Stomach smooth muscle (tissue), 2 donors: ENCODE results near the gene FANCC.

Experiments
- H3K27ac ChIP-seq: one replicate; pipeline ENCODE4 v1.7.0; 2013; ENCODE audit warnings: mild to moderate bottlenecking, low read length, inconsistent platforms
- H3K27me3 ChIP-seq, 2 donors: one replicate each; pipeline ENCODE4 v1.7.0; 2013; ENCODE audit warnings: low read length in 2 of 2; ENCODE audit not compliant: insufficient read depth in 2 of 2, control insufficient read depth in 1 of 2
- H3K36me3 ChIP-seq, 2 donors: one replicate each; pipeline ENCODE4 v1.7.0; 2013; ENCODE audit warnings: low read length in 2 of 2; ENCODE audit not compliant: control insufficient read depth in 2 of 2, insufficient read depth in 2 of 2
- H3K4me1 ChIP-seq: one replicate; pipeline ENCODE4 v1.7.0; 2013; ENCODE audit warnings: low read length; ENCODE audit not compliant: control insufficient read depth, insufficient read depth
- H3K4me3 ChIP-seq, 2 donors: one replicate each; pipeline ENCODE4 v1.7.0; 2013; ENCODE audit warnings: low read length in 2 of 2
- H3K9ac ChIP-seq, 2 donors: one replicate each; pipeline ENCODE4 v1.7.0; 2013; ENCODE audit warnings: low read length in 2 of 2, mild to moderate bottlenecking in 1 of 2
- H3K9me3 ChIP-seq, 2 donors: one replicate each; pipeline ENCODE4 v1.7.0; 2013; ENCODE audit warnings: low read length in 2 of 2; ENCODE audit not compliant: control insufficient read depth in 2 of 2
- donor health status: healthy.
- donor health status: Pancreatic carcinoma.

Gene FANCC

DNA sequence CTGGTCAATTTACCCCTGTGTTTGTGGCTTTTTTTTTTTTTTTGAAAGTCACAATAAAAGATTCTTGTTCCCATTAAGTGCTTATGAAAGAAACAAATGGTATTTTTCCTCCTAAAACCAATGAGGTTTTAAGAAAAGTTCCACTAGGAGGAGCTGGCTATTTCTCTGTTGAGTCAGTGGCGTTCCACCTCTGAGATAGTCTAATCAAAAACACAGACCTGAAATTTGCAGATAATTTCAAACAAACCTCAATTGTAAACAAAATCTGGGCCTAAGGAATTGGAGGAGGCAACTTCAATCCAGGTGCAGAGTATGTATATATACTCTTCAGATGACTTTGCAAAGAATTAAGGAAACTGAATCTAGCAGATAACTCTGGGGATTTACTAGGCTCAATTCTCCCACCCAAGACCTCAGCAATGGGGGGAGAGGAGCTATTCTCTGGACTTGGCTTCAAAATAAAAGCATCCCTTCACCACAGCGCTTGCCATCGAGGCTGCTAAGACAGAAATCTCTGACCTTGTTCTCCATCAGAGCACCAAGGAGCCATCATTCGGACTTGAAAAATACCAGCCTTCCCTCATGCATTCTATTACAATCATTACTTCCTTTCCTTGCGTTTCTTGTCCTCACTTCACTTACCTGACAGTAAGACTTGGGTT, 52.4 kb downstream of the FANCC start:
- no peaks in the 10 kb centered on the region for H3K27me3 ChIP-seq
- no peak overlapping the region for H3K27ac ChIP-seq
- H3K4me1 ChIP-seq = no peaks in the 10 kb centered on the region
- no peak overlapping the region for H3K9ac ChIP-seq
- H3K4me3 ChIP-seq = no peak overlapping the region
- no peaks in the 10 kb centered on the region for H3K9me3 ChIP-seq
- H3K36me3 ChIP-seq = no peaks in the 10 kb centered on the region

DNA sequence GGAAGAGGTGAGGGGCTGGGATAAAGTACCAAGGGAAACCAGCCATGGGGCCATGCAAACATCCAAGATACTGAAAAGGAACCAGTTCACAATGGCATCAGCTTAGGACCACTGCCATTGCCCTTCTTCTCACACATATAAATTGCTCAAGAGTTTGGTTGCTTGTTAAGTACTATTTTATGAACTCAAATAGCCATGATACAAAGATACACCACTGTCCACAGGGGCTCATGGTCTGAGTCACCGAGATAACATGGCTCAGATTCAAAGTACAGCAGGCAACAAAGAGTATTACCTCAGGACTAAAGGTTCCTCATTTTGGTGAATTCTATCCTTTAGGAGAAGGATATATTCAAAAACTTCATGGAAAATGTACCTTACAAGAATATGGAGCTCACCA, 55.6 kb downstream of the FANCC start:
- Histone ChIP-seq H3K27ac (no peak overlapping the region), H3K4me3 (no peak overlapping the region), H3K9ac (no peak overlapping the region), H3K9me3 (no peaks in the 10 kb centered on the region), H3K4me1 (no peaks in the 10 kb centered on the region), H3K36me3 (no peaks in the 10 kb centered on the region), H3K27me3 (no peaks in the 10 kb centered on the region)

DNA sequence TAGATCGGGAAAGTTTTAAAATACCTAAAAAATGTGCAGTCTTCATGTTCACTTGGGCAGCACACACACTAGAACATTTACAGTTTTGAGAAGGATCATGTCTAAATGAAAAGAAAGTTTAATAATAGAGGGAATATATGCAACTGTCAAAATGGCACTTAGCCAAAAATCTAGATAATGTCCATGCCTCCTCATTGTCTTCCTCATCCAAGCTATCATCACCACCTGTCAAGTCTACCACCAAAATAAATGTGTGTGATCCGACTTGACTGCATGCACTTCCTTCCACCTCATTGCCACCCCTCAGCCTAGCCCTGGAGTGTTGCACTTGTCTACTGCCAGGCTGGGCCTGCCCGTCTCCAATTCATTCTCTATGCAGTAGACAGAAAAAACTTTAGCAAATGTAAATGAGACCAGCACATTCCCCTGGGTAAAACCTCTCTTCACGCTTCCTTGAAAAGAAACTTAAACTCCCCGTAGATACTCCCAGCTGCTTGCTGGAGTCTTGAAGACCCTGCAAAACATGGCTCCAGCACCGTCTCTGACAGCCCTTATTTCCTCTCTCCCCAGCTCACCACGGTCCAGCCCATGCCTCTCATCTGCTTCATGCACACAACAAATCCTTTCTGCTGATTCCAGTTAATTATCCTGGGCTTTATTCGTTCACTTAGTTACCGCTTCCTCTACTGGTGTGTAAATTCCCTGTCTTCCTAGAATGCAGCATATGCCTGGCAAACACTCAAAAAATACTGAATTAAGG, 66.9 kb downstream of the FANCC start:
- peaks cover 0 to 9% of the 10 kb centered on the region in 2 donors for H3K36me3 ChIP-seq
- H3K27ac ChIP-seq = no peak overlapping the region
- no peaks in the 10 kb centered on the region for H3K27me3 ChIP-seq
- no peaks in the 10 kb centered on the region for H3K9me3 ChIP-seq
- H3K9ac ChIP-seq = no peak overlapping the region
- no peaks in the 10 kb centered on the region for H3K4me1 ChIP-seq
- no peak overlapping the region for H3K4me3 ChIP-seq

DNA sequence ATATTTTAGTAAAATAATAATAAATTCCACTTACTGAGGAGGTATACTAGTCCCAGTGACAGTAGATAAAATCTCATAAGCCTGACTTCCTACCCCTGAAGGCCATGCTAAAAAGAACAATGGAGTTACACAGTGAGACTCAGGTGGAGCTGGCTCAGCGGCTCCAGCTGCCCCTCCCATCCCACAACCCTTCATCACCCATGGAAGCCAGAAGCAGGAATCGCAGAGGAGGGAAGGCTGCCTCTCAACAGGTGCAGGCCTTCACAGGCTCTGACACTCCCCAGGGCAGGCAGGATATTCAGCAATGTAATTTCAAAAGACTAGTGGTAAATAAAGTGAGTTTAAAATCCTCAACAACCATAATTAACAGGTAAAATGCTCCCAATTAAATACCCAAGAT, 67.5 kb downstream of the FANCC start:
- Histone ChIP-seq H3K27me3 (no peaks in the 10 kb centered on the region), H3K9ac (no peak overlapping the region), H3K4me1 (no peaks in the 10 kb centered on the region), H3K9me3 (no peaks in the 10 kb centered on the region), H3K27ac (no peak overlapping the region), H3K36me3 (peaks cover 0 to 9% of the 10 kb centered on the region in 2 donors), H3K4me3 (no peak overlapping the region)

DNA sequence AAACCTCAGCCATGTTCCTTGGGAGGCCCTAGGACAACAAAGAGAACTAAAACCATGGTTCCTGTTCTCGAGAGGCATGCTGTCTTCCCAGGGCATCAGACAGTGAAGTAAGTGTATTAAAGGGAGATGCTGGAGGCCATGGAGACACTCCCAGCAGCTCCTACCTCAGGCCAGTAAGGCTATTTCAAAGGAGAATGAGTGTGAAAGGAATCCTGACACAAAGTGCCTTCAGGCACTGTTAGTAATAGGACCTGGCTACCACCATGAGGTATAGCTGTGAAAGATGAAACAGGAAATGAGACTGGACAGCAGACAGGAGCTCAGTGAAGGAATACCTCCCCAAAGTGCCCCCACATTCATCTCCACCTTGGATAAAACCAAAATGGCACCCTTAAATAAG, 71.0 kb downstream of the FANCC start:
- Histone ChIP-seq H3K27me3 (no peaks in the 10 kb centered on the region), H3K9ac (no peak overlapping the region), H3K4me3 (no peak overlapping the region), H3K4me1 (no peaks in the 10 kb centered on the region), H3K36me3 (peaks cover 0 to 9% of the 10 kb centered on the region in 2 donors), H3K27ac (no peak overlapping the region), H3K9me3 (no peaks in the 10 kb centered on the region)

DNA sequence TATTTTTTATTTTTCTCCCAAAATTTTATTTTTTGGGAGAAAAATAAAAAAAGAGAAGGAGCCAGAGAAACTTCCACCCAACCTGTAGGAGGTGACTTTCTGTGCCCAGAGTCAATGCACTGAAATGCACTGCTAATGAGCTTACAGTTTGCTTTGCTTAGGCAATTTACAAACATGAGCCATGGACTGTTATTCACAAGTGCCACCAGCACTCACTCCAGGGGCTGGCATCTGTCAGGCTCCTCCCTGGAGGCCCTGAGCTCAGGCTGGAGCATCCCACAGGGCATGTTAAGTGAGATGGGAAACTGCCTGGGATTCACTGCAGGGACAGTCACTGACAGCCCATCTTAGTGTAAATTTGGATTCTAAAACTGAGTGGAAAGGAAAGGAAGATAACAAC, 74.9 kb downstream of the FANCC start:
- Histone ChIP-seq H3K4me3 (no peak overlapping the region), H3K27ac (no peak overlapping the region), H3K9ac (no peak overlapping the region), H3K36me3 (peaks cover 0 to 9% of the 10 kb centered on the region in 2 donors), H3K4me1 (no peaks in the 10 kb centered on the region), H3K27me3 (no peaks in the 10 kb centered on the region), H3K9me3 (no peaks in the 10 kb centered on the region)

DNA sequence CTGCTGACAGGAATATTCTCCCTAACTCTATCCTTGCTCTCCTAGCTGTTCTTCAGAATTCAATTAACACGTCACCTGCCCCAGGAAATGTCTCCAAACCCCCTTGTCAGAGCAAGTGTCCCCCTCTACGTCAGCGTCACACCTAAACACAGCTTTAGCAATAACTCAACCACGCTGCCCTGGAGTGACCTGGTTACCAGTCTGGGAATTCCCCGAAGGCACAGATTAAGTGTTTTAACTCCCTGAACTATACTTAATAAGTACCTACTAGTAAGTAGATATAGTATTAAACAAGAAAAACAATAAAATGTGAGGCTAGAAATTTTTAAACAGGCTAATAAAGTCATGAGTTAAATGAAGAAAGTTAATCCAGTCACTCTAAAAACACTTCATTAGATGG, 78.4 kb downstream of the FANCC start:
- Histone ChIP-seq H3K9me3 (no peaks in the 10 kb centered on the region), H3K36me3 (no peaks in the 10 kb centered on the region), H3K9ac (no peak overlapping the region), H3K4me3 (no peak overlapping the region), H3K4me1 (no peaks in the 10 kb centered on the region), H3K27ac (no peak overlapping the region), H3K27me3 (no peaks in the 10 kb centered on the region)

DNA sequence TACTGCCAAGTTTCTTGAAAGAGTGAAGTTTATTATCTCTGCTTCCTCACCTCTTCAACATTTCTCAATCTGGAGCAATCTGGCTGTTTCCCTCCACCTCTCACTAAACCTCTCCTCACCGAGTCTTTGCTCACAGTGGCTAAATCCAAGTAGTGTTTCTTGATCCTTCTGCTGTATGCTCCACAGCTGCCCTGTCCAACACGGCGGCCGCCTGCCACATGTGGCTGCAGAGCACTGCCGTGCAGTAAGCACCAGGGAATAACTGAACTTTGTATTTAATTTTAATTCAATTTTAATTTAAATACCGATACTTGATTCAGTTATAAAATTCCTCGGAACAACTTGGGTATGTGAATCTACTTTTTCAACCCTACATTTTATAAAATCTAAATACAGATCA, 80.2 kb downstream of the FANCC start:
- Histone ChIP-seq H3K36me3 (no peaks in the 10 kb centered on the region), H3K27ac (no peak overlapping the region), H3K27me3 (no peaks in the 10 kb centered on the region), H3K4me3 (no peak overlapping the region), H3K9me3 (no peaks in the 10 kb centered on the region), H3K9ac (no peak overlapping the region), H3K4me1 (no peaks in the 10 kb centered on the region)

DNA sequence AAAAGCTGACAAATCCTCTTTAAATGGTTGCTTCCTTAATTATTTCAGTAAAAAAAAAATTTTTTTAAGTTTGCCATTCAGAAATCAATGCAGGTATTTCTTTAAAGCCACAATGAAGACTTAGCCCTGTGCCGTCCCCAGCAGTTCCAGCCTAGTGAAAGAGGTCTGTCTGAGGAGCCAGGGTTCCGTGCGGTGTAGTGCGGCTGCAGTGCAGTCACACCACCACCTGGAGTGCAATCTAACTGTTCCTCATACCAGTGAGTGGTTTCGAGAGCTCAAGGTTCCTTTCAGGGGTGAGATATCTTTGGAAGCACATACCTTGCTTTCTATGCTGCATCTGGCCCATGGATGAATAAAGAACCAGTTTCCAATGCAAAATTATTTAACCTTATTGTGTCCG, 87.5 kb downstream of the FANCC start:
- no peak overlapping the region for H3K27ac ChIP-seq
- no peak overlapping the region for H3K4me3 ChIP-seq
- H3K4me1 ChIP-seq = no peaks in the 10 kb centered on the region
- H3K36me3 ChIP-seq = no peaks in the 10 kb centered on the region
- no peaks in the 10 kb centered on the region for H3K9me3 ChIP-seq
- H3K9ac ChIP-seq = no peak overlapping the region
- H3K27me3 ChIP-seq = no peaks in the 10 kb centered on the region

DNA sequence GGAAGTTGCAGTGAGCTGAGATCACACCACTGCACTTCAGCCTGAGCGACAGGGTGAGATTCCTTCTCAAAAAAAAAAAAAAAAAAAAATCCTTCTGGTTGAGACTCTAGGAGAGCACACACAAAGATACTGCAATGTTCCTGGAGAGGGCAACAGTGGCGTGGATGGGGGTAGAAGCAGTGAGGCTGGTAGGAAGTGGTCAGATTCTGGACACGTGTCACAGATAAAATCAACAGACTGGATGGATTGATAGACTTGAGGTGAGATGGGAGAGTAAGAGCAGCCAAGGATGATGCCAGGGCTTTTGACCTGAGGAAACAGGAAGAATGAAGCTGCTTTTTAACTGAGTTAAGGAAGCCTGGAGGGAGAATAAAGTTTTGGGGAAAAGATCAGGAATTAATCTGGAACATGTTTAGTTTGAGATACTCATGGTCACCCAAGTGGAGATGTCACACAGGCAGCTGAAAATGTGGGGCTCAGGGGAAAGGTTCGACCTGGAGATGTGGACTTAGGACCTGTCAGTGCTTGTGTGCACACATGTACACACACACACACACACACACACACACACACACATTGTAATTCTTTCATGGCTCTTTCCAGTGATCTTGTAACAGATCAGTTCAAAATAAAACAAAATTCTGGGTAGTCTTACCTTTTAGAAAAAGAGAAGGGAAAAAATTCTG, 88.1 kb downstream of the FANCC start:
- Histone ChIP-seq H3K9ac (no peak overlapping the region), H3K27ac (no peak overlapping the region), H3K9me3 (no peaks in the 10 kb centered on the region), H3K36me3 (no peaks in the 10 kb centered on the region), H3K27me3 (no peaks in the 10 kb centered on the region), H3K4me3 (no peak overlapping the region), H3K4me1 (no peaks in the 10 kb centered on the region)

DNA sequence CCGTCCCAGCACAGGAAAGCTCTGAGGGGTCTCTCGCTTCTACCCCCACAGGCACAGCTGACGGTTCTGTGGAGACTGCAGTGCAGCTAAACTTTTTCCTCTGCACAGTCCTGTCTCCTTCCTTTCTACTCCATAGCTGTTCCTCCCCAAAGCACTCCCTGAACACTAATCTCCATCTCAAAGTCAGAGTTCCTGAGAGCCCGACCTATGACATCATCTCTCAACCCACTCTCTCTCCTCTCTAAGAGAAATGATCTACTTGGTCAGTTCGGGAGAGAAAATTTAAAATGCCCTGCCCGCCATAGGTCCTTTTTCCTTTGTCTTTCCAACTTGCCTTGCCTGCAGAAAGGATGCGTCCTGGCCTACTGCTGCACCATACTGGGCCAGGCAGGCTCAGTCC, 90.6 kb downstream of the FANCC start:
- Histone ChIP-seq H3K27me3 (no peaks in the 10 kb centered on the region), H3K4me1 (no peaks in the 10 kb centered on the region), H3K27ac (no peak overlapping the region)

More for the DNA sequence above, 90.6 kb downstream of the FANCC start:
- Histone ChIP-seq H3K9me3 (no peaks in the 10 kb centered on the region), H3K9ac (no peak overlapping the region), H3K4me3 (no peak overlapping the region), H3K36me3 (no peaks in the 10 kb centered on the region)
